HG03196 (cell line): Measurements from ENCODE around the gene ISG15.
"Not testable (repeated sequence)": the region's sequence is repeated elsewhere in the genome, so short reads cannot be mapped to it uniquely, and the experiment has no call there.

ENCODE experiments used
- ATAC-seq: cut with Tn5 transposase; IDR thresholded peaks from one replicate; pipeline ENCODE4 v1.9.1; 2021; ENCODE audit not compliant: unreplicated experiment

The ISG15 gene

DNA sequence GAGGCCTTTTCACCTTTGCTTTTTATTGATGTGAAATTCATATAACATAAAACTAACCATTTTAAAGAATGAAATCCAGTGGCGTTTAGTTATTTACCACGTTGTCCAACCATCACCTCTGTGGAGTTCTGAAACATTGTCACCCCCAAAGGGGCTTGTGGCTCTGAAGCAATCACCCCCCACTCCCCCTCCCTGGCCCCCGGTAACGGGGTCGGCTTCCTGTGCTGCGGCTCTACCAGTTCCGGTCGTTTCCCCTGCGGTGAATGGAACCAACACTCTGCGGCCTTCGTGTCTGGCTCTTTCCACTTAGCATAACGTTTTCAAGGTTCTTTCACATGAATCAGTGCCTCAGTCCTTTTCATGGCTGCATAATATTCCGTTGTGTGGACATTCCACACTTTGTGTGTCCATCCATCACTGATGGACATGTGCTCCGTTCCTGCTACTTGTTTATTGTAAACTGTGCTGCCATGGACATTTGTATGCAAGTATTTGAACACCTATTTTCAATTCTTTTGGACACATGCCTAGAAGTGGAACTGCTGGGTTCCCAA is 1.8 kb upstream of the ISG15 start:
- ATAC-seq = no peak

- not testable (repeated sequence) for ATAC-seq
These were observed 577 bp upstream of the ISG15 start for GRCh38 chr1:1012736-1013104.

DNA sequence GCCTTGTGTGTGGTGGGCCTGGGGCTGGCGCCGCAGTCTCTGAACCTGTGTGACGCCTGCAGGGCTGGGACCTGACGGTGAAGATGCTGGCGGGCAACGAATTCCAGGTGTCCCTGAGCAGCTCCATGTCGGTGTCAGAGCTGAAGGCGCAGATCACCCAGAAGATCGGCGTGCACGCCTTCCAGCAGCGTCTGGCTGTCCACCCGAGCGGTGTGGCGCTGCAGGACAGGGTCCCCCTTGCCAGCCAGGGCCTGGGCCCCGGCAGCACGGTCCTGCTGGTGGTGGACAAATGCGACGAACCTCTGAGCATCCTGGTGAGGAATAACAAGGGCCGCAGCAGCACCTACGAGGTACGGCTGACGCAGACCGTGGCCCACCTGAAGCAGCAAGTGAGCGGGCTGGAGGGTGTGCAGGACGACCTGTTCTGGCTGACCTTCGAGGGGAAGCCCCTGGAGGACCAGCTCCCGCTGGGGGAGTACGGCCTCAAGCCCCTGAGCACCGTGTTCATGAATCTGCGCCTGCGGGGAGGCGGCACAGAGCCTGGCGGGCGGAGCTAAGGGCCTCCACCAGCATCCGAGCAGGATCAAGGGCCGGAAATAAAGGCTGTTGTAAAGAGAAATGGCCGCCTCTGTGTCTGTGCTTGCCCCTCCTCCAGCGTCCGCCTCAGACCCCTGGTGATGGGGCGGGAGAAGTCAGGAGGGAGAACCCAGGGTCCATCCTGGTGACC is 788 bp downstream of the ISG15 start:
- ATAC-seq = no peak

DNA sequence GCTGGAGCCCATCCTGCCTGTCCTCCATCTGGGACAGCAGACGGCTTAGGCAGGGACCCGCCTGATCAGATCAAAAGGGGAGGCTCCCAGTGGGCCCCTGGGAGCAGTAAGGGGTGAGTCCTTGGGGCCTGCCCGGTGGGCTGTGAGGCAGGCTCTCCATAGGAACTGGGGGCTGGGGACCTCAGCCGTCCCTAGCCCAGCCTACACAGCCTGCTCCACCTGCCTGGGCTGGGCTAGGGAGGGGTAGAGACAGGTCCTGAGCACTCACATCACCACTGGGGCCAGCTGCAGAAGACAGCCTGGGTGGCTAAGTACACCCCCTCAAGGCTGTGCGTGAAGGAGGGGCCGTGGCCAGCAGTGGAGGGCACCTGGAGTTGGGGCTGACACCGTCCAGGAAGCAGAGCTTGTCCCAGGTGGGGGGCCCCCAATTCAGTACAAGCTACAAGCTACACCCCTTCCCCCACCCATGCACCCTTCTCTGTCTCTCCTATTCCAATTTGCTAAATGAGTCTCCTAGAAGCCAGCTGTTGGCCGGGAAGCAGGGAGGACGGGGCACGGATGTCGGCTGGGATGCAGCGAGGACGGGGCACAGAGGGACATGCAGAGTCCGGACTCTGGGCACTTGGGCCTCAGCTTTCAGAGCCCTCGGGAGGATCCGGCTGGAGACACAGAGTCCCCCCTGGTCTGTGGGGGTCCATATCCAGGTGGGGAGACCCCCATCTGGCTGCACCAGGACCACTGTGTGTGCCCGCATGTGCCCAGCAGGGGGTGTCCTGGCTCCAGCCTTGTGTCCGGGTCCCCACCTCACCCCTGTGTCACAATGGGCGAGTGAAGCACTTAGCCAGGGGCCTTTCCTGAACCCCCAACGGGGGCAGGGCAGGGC is 1.7 kb downstream of the ISG15 start:
- ATAC-seq = no peak

- not testable (repeated sequence) for ATAC-seq
These were observed 4.4 kb downstream of the ISG15 start for GRCh38 chr1:1017397-1018320.

DNA sequence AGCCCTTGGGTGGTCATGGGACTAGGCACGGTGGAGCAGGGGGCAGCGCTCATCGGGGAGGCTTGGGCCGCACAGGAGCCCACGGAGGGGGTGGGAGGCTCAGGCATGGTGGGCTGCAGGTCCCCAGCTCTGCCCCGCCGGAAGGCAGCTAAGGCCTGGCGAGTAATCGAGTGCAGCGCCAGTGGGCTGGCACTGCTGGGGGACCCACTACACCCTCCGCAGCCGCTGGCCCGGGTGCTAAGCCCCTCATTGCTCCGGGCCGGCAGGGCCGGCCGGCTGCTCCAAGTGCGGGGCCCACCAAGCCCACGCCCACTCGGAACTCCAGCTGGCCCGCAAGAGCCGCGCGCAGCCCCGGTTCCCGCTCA is 5.0 kb downstream of the ISG15 start:
- ATAC-seq = not testable (repeated sequence)

GRCh38 chr1:1019122-1019999 is 6.1 kb downstream of the ISG15 start:
- ATAC-seq = peak; percentile 60

- peak; percentile 27 for ATAC-seq
These were observed 6.7 kb downstream of the ISG15 start, which contains the start of gene AGRN for GRCh38 chr1:1020000-1020404. TSS of gene AGRN (plus strand) at chr1:1020120. CDS start at chr1:1020173, 53 bp downstream.

DNA sequence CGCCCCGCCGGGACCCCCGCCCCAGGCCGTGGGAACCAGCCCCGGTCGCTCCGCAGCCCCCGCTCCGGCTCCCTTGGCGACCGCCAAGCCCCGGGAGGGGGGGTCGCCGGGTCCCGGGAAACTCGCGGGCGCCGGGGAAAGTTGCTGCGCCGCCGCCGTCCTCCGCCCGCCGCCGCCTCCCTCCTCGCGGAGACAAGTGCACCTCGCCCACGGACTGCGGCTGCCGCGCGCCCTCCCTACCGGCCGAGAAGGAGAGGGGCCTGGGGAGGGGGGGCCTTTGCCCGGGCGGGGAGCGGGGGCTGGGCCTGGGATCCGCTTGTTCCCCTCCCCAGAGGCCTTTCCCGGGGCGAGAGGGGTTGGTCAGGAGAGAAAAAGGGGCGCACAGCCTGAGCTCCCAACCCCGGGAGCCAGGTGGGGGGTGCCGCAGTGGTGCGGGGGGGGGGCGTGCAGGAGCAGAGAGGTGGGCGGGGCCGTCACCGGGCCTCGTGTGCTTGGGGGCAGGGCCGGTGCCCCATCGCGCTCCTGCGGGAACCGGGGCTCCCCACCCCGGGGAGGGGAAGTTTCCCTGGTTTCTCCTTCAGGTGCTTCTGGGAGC is 7.2 kb downstream of the ISG15 start:
- ATAC-seq = peak; percentile 10

GRCh38 chr1:1021010-1021919 is 8.0 kb downstream of the ISG15 start:
- ATAC-seq = no peak

GRCh38 chr1:1021920-1022259 is 8.6 kb downstream of the ISG15 start:
- ATAC-seq = no peak

DNA sequence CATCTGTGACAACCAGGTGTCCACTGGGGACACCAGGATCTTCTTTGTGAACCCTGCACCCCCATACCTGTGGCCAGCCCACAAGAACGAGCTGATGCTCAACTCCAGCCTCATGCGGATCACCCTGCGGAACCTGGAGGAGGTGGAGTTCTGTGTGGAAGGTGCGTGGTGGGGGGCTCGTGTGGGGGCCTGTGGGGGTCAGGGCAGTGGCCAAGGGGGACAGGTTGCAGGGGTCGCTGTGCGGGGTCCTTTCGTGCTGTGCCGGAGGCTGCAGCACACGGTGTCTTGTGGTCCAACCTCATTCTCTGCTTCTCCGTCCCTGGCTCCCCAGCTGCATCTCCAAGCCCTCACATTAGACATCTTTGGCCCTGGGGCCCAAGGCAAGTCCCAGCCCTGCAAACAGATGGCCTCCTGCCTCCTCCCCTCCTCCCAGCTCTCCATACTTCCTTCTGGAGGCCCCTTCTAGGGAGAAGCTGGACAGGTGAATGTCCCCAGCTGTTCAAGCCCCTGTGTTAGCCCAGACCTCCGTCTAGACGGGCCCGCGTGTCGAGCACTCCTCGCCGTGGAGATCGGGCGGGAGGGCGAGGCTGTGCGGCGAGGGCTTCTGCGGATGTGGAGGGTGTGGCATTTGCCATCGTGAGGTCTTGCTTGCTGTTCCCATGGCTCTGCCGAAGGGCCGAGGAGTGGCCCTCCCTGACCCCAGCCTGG is 9.2 kb downstream of the ISG15 start:
- no peak for ATAC-seq

- ATAC-seq = no peak
These were observed 10.4 kb downstream of the ISG15 start for GRCh38 chr1:1023700-1024099.

DNA sequence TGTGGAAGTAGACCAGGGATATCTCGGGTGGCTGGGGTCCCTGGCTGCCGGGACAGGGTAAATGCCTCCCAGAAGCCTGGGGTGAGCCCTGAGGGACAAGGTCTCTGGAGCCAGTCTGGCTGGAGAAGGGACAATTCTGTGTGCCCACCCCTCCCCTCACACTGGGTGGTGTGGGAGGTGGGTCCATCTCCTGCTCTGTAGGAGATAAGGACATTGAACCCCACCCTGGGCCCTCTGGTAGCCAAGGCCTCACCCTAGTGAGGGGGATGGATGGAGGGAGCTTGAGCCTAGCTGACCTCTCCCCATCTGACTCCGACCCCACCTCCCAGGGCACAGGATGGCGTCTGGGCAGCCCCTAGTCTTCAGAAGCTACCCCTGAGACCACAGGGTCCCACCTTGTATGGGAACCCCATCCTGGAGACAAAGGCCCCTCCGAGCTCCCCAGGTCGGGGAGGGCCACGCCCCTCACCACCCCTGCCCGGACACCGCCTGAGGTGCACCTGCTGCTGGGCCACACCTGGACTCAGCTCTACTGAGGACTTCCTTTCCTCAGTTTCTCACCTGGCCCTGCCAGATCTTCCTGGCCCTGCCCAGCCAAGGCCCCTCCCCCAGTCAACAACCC is 11.0 kb downstream of the ISG15 start:
- no peak for ATAC-seq

DNA sequence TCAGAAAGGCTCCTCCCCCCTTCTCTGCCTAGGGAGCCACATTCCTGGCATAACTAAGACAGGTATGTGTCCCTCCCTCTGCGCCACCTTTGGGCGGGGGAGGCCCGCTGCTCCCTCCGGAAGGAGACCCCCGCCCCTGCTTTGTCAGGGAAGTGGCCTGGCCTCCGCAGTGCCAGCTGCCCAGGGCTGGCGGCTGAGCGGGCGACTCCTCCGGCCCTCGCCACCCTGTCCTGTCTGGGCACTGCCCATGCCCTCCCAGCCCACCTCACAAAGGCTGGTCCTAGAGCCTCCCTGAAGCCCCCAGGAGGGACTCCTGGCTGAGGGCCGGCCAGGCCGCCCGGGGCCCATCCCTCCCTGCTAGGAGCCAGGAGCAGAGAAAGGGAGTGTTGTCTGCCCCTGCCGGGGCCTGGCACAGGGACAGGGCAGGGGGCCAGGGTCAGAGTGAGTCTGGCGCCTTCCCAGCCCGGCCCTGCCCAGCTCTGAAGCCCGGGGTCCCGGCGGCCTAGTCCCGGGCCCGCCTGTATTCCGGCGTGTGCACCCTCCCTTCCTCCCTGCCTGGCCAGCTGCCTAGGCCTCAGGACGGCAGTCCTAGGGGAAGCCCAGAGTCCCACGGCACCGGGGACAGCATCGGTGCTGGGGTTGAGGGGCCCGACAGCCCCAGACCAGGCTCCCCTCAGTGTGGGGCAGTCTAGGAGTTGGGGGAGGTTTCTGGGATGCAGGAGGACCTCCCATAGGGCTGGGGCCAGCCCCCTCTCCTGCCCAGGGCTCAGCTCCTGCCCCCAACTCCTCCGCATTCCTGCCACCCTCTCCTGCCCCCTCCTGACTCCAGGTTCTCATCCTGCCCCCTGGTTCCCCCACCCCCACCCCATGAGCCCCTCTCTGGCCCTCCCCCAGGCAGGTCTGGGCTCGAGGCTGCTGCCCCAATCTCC is 11.7 kb downstream of the ISG15 start:
- no peak for ATAC-seq

DNA sequence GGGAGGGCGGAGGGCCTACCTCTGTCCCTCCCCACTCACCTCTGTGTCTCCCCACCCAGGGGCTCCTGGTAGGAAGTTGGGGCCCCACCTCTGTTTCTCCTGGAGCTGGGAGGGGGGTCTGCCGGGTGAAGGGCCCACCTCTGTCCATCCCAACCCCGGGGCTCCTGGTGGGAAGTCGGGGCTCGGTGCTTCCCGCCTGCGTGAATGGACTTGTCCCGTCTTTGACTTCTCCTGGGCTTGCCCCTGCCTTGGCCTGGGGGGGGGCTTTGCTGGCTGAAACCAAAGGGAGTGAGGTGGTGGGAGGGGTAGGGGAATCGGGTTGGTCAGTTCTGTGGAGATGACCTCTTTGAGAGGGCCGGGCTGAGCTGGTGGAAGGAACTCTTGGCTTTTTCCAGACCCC is 12.4 kb downstream of the ISG15 start:
- no peak for ATAC-seq
